Measurements from ENCODE around the gene MAP1A. TPM values are rescaled to one million over a fixed set of nuclear protein-coding genes. Genes with fewer than 3 reads are reported as not detected.

The MAP1A gene
- total RNA-seq, 1 experiment from 2014 or later: 1.9 TPM

DNA sequence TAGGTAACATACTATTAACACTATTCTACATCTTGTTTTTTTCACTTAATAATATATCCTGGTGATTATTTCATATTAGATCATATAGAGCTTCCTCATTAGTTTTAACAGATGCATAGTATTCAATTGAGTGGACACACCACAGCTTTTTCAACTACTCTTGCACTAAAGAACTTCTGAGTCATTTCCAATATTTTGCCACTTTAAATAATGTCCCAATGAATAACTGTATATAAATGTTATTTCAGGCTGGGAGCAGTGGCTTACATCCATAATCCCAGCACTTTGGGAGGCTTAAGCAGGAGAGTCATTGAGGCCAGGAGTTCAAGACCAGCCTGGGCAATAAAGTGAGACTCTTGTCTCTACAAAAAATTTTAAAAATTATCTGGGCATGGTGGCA, 26.9 kb downstream of the MAP1A start (continued):
- TF ChIP-seq, protein P1, sequence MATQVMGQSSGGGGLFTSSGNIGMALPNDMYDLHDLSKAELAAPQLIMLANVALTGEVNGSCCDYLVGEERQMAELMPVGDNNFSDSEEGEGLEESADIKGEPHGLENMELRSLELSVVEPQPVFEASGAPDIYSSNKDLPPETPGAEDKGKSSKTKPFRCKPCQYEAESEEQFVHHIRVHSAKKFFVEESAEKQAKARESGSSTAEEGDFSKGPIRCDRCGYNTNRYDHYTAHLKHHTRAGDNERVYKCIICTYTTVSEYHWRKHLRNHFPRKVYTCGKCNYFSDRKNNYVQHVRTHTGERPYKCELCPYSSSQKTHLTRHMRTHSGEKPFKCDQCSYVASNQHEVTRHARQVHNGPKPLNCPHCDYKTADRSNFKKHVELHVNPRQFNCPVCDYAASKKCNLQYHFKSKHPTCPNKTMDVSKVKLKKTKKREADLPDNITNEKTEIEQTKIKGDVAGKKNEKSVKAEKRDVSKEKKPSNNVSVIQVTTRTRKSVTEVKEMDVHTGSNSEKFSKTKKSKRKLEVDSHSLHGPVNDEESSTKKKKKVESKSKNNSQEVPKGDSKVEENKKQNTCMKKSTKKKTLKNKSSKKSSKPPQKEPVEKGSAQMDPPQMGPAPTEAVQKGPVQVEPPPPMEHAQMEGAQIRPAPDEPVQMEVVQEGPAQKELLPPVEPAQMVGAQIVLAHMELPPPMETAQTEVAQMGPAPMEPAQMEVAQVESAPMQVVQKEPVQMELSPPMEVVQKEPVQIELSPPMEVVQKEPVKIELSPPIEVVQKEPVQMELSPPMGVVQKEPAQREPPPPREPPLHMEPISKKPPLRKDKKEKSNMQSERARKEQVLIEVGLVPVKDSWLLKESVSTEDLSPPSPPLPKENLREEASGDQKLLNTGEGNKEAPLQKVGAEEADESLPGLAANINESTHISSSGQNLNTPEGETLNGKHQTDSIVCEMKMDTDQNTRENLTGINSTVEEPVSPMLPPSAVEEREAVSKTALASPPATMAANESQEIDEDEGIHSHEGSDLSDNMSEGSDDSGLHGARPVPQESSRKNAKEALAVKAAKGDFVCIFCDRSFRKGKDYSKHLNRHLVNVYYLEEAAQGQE (IDR thresholded peaks at IDR 0.05; ENCODE audit: low read depth): no peak
- TF ChIP-seq SIN3A (IDR thresholded peaks at IDR 0.05; ENCODE audit: low read depth) (no peak), SRF (IDR thresholded peaks at IDR 0.05; ENCODE audit: low read depth) (no peak), EZH2phosphoT487 (IDR thresholded peaks at IDR 0.05; ENCODE audit: borderline replicate concordance) (no peak), CEBPB (IDR thresholded peaks at IDR 0.05; ENCODE audit: low read depth) (no peak)

DNA sequence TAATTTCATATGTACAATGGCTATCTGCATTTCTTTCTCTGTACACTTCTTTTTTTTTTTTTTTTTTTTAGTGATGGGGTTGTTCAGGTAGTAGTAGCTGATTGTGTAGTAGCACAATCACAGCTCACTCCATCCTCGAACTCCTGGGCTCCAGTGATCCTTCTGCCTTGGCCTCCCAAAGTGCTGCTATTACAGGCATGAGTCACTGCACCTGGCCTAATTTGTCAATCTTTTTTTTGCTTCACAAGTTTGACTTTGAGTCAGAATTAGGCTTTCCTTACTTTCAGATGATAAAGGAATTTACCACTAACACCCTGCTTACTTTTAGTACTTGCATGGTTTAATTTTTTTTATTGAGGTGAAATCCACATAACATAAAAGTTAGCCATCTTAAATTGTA, 28.0 kb downstream of the MAP1A start:
- H3K4me1 ChIP-seq (ENCODE audit: control insufficient read depth in 1 of 2, insufficient read depth in 2 of 2, low read length in 2 of 2): no peaks in the 10 kb centered on the region
- TF ChIP-seq CTCF (IDR thresholded peaks at IDR 0.05 in 2 of 3, conservative IDR thresholded peaks at IDR 0.05 in 1 of 3; ENCODE audit: borderline replicate concordance in 1 of 3, insufficient read depth in 1 of 3, low read depth in 2 of 3, low read length in 2 of 3) (no peak), CEBPB (IDR thresholded peaks at IDR 0.05; ENCODE audit: low read depth) (no peak), POLR2A (IDR thresholded peaks at IDR 0.05; ENCODE audit: borderline replicate concordance, extremely low read depth, insufficient read depth, insufficient read length) (no peak), EZH2phosphoT487 (IDR thresholded peaks at IDR 0.05; ENCODE audit: borderline replicate concordance) (no peak), POLR2AphosphoS5 (IDR thresholded peaks at IDR 0.05; ENCODE audit: low read depth, low read length) (no peak), JUND (IDR thresholded peaks at IDR 0.05) (no peak), ZFX (IDR thresholded peaks at IDR 0.05) (no peak), SRF (IDR thresholded peaks at IDR 0.05; ENCODE audit: low read depth) (no peak), ZBTB33 (IDR thresholded peaks at IDR 0.05; ENCODE audit: extremely low read depth, insufficient replicate concordance, low read length) (no peak), EZH2 (IDR thresholded peaks at IDR 0.05) (no peak), MAX (IDR thresholded peaks at IDR 0.05) (no peak), FOSL1 (IDR thresholded peaks at IDR 0.05; ENCODE audit: low read depth) (no peak)
- TF ChIP-seq, protein P1 (IDR thresholded peaks at IDR 0.05; ENCODE audit: low read depth): no peak

More for the DNA sequence above, 28.0 kb downstream of the MAP1A start:
- DNase-seq (ENCODE audit: low read depth, low spot score): no peak
- Histone ChIP-seq H3K4me2 (ENCODE audit: low read length) (no peak overlapping the region), H3K4me3 (replicated peaks in 1 of 2; ENCODE audit: low read depth in 1 of 2, low read length in 2 of 2) (no peak overlapping the region), H3K9me3 (ENCODE audit: control insufficient read depth in 1 of 2, insufficient read depth in 1 of 2, low read depth in 1 of 2, low read length in 2 of 2) (no peaks in the 10 kb centered on the region), H3K27ac (ENCODE audit: low read depth, low read length) (no peak overlapping the region), H2AFZ (ENCODE audit: low read depth, low read length, poor library complexity, severe bottlenecking) (no peak overlapping the region), H3K36me3 (ENCODE audit: control insufficient read depth in 1 of 2, insufficient read depth in 2 of 2, low read length in 2 of 2) (0 out of 4 replicates have a peak, but pooled peaks cover 0 to 6% of the 10 kb centered on the region in 2 experiments), H4K20me1 (ENCODE audit: insufficient read depth) (no peaks in the 10 kb centered on the region), H3K9me2 (ENCODE audit: insufficient read depth) (no peaks in the 10 kb centered on the region), H3K79me2 (ENCODE audit: insufficient read depth, low read length) (no peaks in the 10 kb centered on the region), H3K9ac (ENCODE audit: low read length) (no peak overlapping the region), H3K27me3 (ENCODE audit: insufficient read depth, low read length) (no peaks in the 10 kb centered on the region)
- RAD21 ChIA-PET (ENCODE audit: low non-redundant PET in 1 of 2, low total read pairs in 2 of 2, uncharacterized antibody in 2 of 2, unreplicated experiment in 2 of 2): no interaction called here
- BruUV-seq (replicated peaks): no TSS peak
- POLR2A ChIA-PET: no interaction called here
- ATAC-seq: no peak
- CTCF ChIA-PET: no interaction called here
- intact Hi-C loops (cut with micrococcal nuclease): no loop called here
